Trophoblast cell (in vitro differentiated cells and primary cell): ENCODE results near the gene HSPA12B.

ENCODE experiments used
- DNase-seq, 2 donors: peaks; one replicate each; pipeline ENCODE4 v3.0.0-alpha.2; 2016
- H2AFZ ChIP-seq: 2 replicates; pipeline ENCODE4 v1.6.1; 2013; ENCODE audit warnings: low read length, moderate library complexity, mild to moderate bottlenecking; ENCODE audit not compliant: insufficient read depth, poor library complexity
- H2AK5ac ChIP-seq: 2 replicates; pipeline ENCODE4 v1.6.1; 2013; ENCODE audit warnings: mild to moderate bottlenecking, low read length
- H2BK120ac ChIP-seq: 2 replicates; pipeline ENCODE4 v1.6.1; 2013; ENCODE audit warnings: low read length, mild to moderate bottlenecking, moderate library complexity; ENCODE audit not compliant: insufficient read depth, poor library complexity
- H2BK12ac ChIP-seq: 2 replicates; pipeline ENCODE4 v1.6.1; 2013; ENCODE audit warnings: mild to moderate bottlenecking, low read length, moderate library complexity
- H2BK5ac ChIP-seq: 2 replicates; pipeline ENCODE4 v1.6.1; 2013; ENCODE audit warnings: low read length, low read depth, moderate library complexity, mild to moderate bottlenecking; ENCODE audit not compliant: poor library complexity
- H3K14ac ChIP-seq: 2 replicates; pipeline ENCODE4 v1.6.1; 2013; ENCODE audit warnings: mild to moderate bottlenecking, low read length
- H3K18ac ChIP-seq: 2 replicates; pipeline ENCODE4 v1.6.1; 2013; ENCODE audit warnings: mild to moderate bottlenecking, low read length
- H3K23ac ChIP-seq: 2 replicates; pipeline ENCODE4 v1.6.1; 2013; ENCODE audit warnings: low read length
- H3K27ac ChIP-seq: 2 replicates; pipeline ENCODE4 v1.5.1; 2013; ENCODE audit warnings: low read depth, mild to moderate bottlenecking, inconsistent platforms, low read length, moderate library complexity
- H3K27me3 ChIP-seq: 2 replicates; pipeline ENCODE4 v1.6.1; 2013; ENCODE audit warnings: inconsistent platforms, mild to moderate bottlenecking, low read length, moderate library complexity; ENCODE audit not compliant: insufficient read depth
- H3K36me3 ChIP-seq, 2 experiments: 1 replicate in 1 of 2; 2 replicates in 1 of 2; pipeline ENCODE4 v1.6.1; 2013; ENCODE audit warnings: low read length in 2 of 2, mild to moderate bottlenecking in 2 of 2, moderate library complexity in 1 of 2; ENCODE audit not compliant: insufficient read depth in 2 of 2, control insufficient read depth in 1 of 2
- H3K4ac ChIP-seq: 2 replicates; pipeline ENCODE4 v1.6.1; 2013; ENCODE audit warnings: low read depth, mild to moderate bottlenecking, low read length, moderate library complexity
- H3K4me1 ChIP-seq, 2 experiments: 1 replicate in 1 of 2; 2 replicates in 1 of 2; pipeline ENCODE4 v1.6.1; 2013; ENCODE audit warnings: low read length in 2 of 2, mild to moderate bottlenecking in 2 of 2, moderate library complexity in 1 of 2; ENCODE audit not compliant: insufficient read depth in 2 of 2, control insufficient read depth in 1 of 2
- H3K4me2 ChIP-seq: 2 replicates; pipeline ENCODE4 v1.6.1; 2013; ENCODE audit warnings: inconsistent platforms, mild to moderate bottlenecking, low read length, moderate library complexity
- H3K4me3 ChIP-seq: 2 replicates; pipeline ENCODE4 v1.5.1; 2013; ENCODE audit warnings: mild to moderate bottlenecking, low read depth, low read length, inconsistent platforms
- H3K79me1 ChIP-seq: one replicate; pipeline ENCODE4 v1.6.1; 2013; ENCODE audit warnings: low read length
- H3K79me2 ChIP-seq: 2 replicates; pipeline ENCODE4 v1.6.1; 2013; ENCODE audit warnings: low read length, mild to moderate bottlenecking; ENCODE audit not compliant: control insufficient read depth, insufficient read depth, poor library complexity
- H3K9ac ChIP-seq: 2 replicates; pipeline ENCODE4 v1.6.1; 2013; ENCODE audit warnings: mild to moderate bottlenecking, low read length
- H3K9me3 ChIP-seq: 2 replicates; pipeline ENCODE4 v1.6.1; 2013; ENCODE audit warnings: low read depth, mild to moderate bottlenecking, control low read depth, inconsistent platforms, low read length; ENCODE audit not compliant: insufficient read depth
- H4K12ac ChIP-seq: 2 replicates; pipeline ENCODE4 v1.6.1; 2013; ENCODE audit warnings: low read depth, mild to moderate bottlenecking, low read length, moderate library complexity
- H4K8ac ChIP-seq: 2 replicates; pipeline ENCODE4 v1.6.1; 2013; ENCODE audit warnings: low read depth, mild to moderate bottlenecking, low read length, moderate library complexity
- H4K91ac ChIP-seq: one replicate; pipeline ENCODE4 v1.6.1; 2013; ENCODE audit warnings: low read depth, mild to moderate bottlenecking, low read length, moderate library complexity
- WGBS: extraction: QIAGEN DNeasy Blood & Tissue Kit; methylation state at CpG from one replicate; pipeline ENCODE4 v1.1.7; 2013; ENCODE audit warnings: missing lambda C conversion rate; ENCODE audit not compliant: insufficient read length, insufficient coverage; ENCODE audit errors: extremely low coverage; 5-methylcytosine and 5-hydroxymethylcytosine counted together

Gene HSPA12B

DNA sequence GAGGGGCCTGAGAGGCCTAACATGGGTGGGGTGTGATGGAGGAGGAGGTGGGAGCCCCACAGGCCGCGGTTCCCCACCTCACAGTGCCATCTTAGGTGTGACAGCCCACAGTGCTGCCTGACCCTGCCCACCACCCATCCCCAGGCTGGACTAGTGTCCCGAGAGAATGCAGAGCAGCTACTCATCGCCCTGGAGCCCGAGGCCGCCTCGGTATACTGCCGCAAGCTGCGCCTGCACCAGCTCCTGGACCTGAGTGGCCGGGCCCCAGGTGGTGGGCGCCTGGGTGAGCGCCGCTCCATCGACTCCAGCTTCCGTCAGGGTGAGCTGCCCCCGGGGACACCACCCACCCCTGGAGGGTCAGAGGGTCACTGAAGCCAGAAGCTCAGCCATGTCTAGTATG, 15.6 kb downstream of the HSPA12B start:
- no peak overlapping the region for H3K14ac ChIP-seq
- no peak overlapping the region for H3K4ac ChIP-seq
- WGBS: no CpG with 5 or more reads among the region's 16 CpGs
- H3K9me3 ChIP-seq: peaks cover 14% of the 10 kb centered on the region
- DNase-seq: no peak
- peaks cover 3 to 8% of the 10 kb centered on the region in 2 experiments for H3K4me1 ChIP-seq
- H3K79me1 ChIP-seq: no peaks in the 10 kb centered on the region
- H2AFZ ChIP-seq: no peak overlapping the region
- no peaks in the 10 kb centered on the region for H3K79me2 ChIP-seq
- H2BK5ac ChIP-seq: no peak overlapping the region
- no peak overlapping the region for H4K12ac ChIP-seq
- no peaks in the 10 kb centered on the region for H3K36me3 ChIP-seq
- H3K4me3 ChIP-seq: no peak overlapping the region
- H3K23ac ChIP-seq: no peak overlapping the region
- no peak overlapping the region for H4K91ac ChIP-seq
- H4K8ac ChIP-seq: no peak overlapping the region
- no peak overlapping the region for H3K9ac ChIP-seq
- H3K4me2 ChIP-seq: no peak overlapping the region
- H2BK12ac ChIP-seq: no peak overlapping the region
- H2BK120ac ChIP-seq: no peak overlapping the region
- H3K27ac ChIP-seq: no peak overlapping the region
- no peak overlapping the region for H3K18ac ChIP-seq
- no peak overlapping the region for H2AK5ac ChIP-seq
- peaks cover 36% of the 10 kb centered on the region for H3K27me3 ChIP-seq

DNA sequence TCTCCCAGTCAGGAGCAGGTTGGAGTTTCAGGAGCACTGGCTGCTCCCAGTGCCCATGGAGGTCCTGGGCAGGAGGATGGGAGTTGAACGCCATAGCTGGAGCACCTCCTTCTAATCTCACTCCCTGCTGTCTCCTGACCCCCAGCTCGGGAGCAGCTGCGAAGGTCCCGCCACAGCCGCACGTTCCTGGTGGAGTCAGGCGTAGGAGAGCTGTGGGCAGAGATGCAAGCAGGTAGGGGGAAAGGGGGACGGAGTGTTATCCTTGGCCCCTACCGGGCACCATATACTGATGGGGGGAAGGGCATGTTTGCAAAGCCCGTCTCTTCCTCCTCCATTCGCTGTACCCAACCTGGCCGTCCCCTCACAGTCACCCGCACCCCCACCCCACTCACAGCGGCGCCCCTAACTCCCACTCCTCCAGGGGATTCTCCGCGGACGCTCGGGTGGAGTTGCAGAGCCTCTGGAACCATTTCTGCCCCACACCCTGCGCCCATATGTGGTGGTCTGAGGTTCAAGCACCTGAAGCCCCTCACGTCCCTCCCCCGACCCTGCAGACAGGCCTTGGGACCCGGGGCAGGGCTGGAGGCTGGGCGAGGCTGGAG, 16.7 kb downstream of the HSPA12B start:
- DNase-seq: no peak
- Histone ChIP-seq H3K4me2 (peak overlapping the region; percentile 12), H3K27ac (no peak overlapping the region), H3K14ac (no peak overlapping the region), H3K36me3 (no peaks in the 10 kb centered on the region), H4K12ac (no peak overlapping the region), H4K8ac (no peak overlapping the region), H3K4ac (no peak overlapping the region), H4K91ac (no peak overlapping the region), H3K4me3 (peak overlapping the region; percentile 35), H3K9me3 (peaks cover 13% of the 10 kb centered on the region), H3K79me1 (no peaks in the 10 kb centered on the region), H3K79me2 (no peaks in the 10 kb centered on the region), H3K23ac (no peak overlapping the region), H3K18ac (no peak overlapping the region), H2AK5ac (no peak overlapping the region), H3K4me1 (peaks cover 3 to 8% of the 10 kb centered on the region in 2 experiments), H3K9ac (no peak overlapping the region), H2AFZ (peak overlapping the region; percentile 37), H2BK5ac (no peak overlapping the region), H3K27me3 (peaks cover 36% of the 10 kb centered on the region), H2BK120ac (no peak overlapping the region), H2BK12ac (no peak overlapping the region)
- WGBS: no CpG with 5 or more reads among the region's 24 CpGs

DNA sequence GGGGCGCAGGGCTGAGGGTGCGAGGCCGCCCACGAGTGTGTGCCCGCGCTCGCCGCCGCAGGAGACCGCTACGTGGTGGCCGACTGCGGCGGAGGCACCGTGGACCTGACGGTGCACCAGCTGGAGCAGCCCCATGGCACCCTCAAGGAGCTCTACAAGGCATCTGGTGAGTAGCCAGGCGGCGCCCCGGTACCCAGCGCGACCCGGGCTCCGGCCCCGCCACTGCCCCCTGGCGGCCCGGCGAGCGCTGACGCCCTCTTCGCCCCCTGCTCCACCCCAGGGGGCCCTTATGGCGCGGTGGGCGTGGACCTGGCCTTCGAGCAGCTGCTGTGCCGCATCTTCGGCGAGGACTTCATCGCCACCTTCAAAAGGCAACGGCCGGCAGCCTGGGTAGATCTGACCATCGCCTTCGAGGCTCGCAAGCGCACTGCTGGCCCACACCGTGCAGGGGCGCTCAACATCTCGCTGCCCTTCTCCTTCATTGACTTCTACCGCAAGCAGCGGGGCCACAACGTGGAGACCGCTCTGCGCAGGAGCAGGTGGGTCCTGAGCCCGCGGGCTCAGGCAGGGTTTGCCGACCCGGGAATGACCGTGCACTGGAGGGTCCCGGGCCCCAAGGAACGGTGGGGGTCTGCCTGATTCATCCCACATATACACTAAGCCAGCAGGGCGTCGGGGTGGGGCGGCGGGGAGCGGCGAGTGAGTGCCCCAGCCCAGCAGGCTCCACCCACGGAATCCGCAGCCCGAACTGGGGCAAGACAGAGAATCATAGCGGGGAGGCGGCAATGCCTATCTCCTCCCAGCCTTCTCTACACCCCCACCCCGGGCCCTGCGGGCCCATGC, 17.4 kb downstream of the HSPA12B start:
- Histone ChIP-seq H3K27me3 (peaks cover 36% of the 10 kb centered on the region), H2BK120ac (no peak overlapping the region), H4K8ac (no peak overlapping the region), H4K12ac (no peak overlapping the region), H4K91ac (no peak overlapping the region), H3K18ac (no peak overlapping the region), H3K4me1 (peaks cover 3 to 5% of the 10 kb centered on the region in 2 experiments), H2BK12ac (no peak overlapping the region), H3K27ac (no peak overlapping the region), H3K4me3 (no peak overlapping the region), H2AFZ (peak overlapping the region; percentile 37), H3K23ac (no peak overlapping the region), H3K4ac (no peak overlapping the region), H2BK5ac (no peak overlapping the region), H3K4me2 (peak overlapping the region; percentile 13), H3K9me3 (peaks cover 11% of the 10 kb centered on the region), H3K79me2 (no peaks in the 10 kb centered on the region), H3K36me3 (no peaks in the 10 kb centered on the region), H3K9ac (no peak overlapping the region), H2AK5ac (no peak overlapping the region), H3K14ac (no peak overlapping the region), H3K79me1 (no peaks in the 10 kb centered on the region)
- DNase-seq: peak in 1 of 2 donors; percentile 41
- no CpG with 5 or more reads among the region's 72 CpGs for WGBS

DNA sequence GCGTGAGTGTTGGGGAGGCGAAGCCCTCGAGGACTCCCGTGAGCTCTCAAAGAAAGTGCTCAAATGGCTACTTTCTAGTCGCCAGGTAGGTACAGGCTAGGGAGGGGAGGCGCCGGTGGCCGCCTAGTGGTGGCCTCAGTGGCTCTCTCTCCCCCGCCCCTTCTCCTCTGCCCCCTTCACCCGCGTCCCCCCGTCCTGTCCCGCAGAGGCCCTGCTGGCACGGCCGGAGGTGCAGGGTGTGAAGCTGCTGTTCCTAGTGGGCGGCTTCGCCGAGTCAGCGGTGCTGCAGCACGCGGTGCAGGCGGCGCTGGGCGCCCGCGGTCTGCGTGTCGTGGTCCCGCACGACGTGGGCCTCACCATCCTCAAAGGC, 18.8 kb downstream of the HSPA12B start:
- Histone ChIP-seq H3K4me2 (peak overlapping the region; percentile 60), H2BK12ac (no peak overlapping the region), H3K36me3 (no peaks in the 10 kb centered on the region), H2AFZ (no peak overlapping the region), H4K91ac (no peak overlapping the region), H3K27me3 (peaks cover 36% of the 10 kb centered on the region), H3K23ac (no peak overlapping the region), H3K4ac (no peak overlapping the region), H3K4me3 (no peak overlapping the region), H4K12ac (no peak overlapping the region), H3K4me1 (peaks cover 3 to 5% of the 10 kb centered on the region in 2 experiments), H3K14ac (no peak overlapping the region), H2BK120ac (no peak overlapping the region), H4K8ac (no peak overlapping the region), H3K79me2 (no peaks in the 10 kb centered on the region), H3K9ac (no peak overlapping the region), H3K9me3 (peaks cover 8% of the 10 kb centered on the region), H3K18ac (no peak overlapping the region), H2AK5ac (no peak overlapping the region), H3K27ac (no peak overlapping the region), H2BK5ac (no peak overlapping the region), H3K79me1 (no peaks in the 10 kb centered on the region)
- no CpG with 5 or more reads among the region's 31 CpGs for WGBS
- no peak for DNase-seq
